Measurements from ENCODE around the gene C6orf47.
A peak's percentile ranks its signal among the peaks of the same experiment; 100 is the strongest.
"Not testable (repeated sequence)": the region's sequence is repeated elsewhere in the genome, so short reads cannot be mapped to it uniquely, and the experiment has no call there.

Gene C6orf47, protein sequence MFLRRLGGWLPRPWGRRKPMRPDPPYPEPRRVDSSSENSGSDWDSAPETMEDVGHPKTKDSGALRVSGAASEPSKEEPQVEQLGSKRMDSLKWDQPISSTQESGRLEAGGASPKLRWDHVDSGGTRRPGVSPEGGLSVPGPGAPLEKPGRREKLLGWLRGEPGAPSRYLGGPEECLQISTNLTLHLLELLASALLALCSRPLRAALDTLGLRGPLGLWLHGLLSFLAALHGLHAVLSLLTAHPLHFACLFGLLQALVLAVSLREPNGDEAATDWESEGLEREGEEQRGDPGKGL

DNA sequence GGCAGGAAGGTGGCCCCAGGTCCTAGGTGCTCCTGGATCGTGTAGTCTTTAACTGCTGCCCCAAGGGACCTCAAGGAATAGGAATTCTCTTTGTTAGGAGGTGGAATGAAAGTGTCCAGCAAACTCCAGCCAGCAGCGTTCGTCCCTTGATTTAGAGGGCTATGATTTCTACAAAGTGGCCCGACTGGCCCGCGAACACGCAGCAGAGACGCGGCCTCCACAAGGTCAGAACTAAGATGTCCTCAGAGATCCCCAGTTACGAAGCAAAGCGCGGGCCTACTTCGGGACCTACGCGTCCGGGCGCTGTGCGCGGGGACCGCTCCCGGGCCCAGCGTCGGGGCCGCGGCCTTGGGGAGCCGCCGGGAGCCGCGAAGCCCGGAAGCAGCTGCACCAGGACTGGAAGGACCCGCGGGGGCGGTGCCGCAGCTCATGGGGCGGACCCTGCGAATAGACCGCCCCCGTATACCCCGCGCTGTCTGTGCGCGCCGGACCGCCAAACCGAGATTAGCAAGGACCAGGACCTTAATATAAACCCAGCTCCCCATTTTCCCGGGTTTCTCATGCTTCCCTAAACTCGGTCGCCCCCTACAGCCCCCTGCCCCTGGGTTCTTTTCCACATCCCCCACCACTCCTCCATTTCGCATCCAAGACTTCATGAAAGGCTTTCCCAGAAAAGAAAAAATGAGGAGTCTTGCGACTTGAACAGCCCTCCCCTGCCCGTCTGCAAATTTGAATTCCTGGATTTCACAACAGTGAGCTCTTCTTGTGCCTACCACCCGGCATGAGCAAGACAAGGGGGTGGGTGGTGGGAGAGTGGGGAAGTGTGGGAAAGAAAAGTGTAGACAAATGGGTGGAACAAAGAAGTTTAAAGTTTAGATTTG lies at the start of gene C6orf47:
Gene C6orf47 (minus strand): TSS at position 398 of the 881 bp plus-strand sequence. CDS start 831 bp downstream, outside the sequence.
- peak within 1 kb of the TSS; percentile 97 for H3K4me3 ChIP-seq
- TF ChIP-seq, protein P1, sequence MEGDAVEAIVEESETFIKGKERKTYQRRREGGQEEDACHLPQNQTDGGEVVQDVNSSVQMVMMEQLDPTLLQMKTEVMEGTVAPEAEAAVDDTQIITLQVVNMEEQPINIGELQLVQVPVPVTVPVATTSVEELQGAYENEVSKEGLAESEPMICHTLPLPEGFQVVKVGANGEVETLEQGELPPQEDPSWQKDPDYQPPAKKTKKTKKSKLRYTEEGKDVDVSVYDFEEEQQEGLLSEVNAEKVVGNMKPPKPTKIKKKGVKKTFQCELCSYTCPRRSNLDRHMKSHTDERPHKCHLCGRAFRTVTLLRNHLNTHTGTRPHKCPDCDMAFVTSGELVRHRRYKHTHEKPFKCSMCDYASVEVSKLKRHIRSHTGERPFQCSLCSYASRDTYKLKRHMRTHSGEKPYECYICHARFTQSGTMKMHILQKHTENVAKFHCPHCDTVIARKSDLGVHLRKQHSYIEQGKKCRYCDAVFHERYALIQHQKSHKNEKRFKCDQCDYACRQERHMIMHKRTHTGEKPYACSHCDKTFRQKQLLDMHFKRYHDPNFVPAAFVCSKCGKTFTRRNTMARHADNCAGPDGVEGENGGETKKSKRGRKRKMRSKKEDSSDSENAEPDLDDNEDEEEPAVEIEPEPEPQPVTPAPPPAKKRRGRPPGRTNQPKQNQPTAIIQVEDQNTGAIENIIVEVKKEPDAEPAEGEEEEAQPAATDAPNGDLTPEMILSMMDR (IDR thresholded peaks at IDR 0.05): no peak
- DNase-seq (ENCODE audit: low spot score): peak; percentile 89
- H3K27ac ChIP-seq: peak within 1 kb of the TSS; percentile 90 to 95

DNA sequence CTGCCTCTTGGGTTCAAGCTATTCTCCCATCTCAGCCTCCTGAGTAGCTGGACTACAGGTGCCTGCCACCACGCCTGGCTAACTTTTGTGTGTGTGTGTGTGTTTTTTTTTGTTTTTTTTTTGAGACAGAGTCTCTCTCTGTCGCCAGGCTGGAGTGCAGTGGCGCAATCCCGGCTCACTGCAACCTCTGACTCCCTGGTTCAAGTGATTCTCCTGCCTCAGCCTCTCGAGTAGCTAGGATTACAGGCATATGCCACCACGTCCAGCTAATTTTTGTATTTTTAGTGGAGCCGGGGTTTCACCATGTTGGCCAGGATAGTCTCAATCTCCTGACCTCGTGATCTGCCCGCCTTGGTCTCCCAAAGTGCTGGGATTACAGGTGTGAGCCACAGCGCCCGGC lies 48.6 kb upstream of the C6orf47 start:
- H3K27ac ChIP-seq; DNase-seq (ENCODE audit: low spot score); H3K4me3 ChIP-seq: not testable (repeated sequence)

DNA sequence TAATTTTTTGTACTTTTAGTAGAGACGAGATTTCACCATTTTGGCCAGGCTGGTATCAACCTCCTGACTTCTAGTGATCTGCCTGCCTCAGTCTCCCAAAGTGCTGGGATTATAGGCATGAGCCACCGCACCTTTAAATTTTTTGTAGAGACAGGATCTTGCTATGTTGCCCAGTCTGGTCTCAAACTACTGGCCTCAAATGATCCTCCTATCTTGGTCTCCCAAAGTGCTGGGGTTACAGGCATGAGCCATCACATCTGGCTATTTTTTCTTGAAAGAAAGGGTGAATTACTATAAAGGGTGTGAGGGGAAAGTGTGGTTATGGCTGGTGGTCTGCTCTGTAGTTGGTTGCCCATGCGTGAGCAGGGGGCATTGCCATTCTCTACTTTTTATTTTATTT lies 47.6 kb upstream of the C6orf47 start:
- TF ChIP-seq, protein P1 (IDR thresholded peaks at IDR 0.05): no peak
- DNase-seq (ENCODE audit: low spot score): no peak
- no peak overlapping the region for H3K27ac ChIP-seq
- H3K4me3 ChIP-seq: no peak overlapping the region

DNA sequence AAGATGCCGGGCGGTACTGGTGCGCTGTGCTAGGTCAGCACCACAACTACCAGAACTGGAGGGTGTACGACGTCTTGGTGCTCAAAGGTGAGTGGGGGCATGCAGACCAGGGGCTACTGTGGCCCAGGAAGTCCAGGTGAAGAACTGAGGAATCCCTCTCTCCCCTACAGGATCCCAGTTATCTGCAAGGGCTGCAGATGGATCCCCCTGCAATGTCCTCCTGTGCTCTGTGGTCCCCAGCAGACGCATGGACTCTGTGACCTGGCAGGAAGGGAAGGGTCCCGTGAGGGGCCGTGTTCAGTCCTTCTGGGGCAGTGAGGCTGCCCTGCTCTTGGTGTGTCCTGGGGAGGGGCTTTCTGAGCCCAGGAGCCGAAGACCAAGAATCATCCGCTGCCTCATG lies 47.1 kb upstream of the C6orf47 start:
- no peak overlapping the region for H3K4me3 ChIP-seq
- H3K27ac ChIP-seq: no peak overlapping the region
- DNase-seq (ENCODE audit: low spot score): no peak
- TF ChIP-seq, protein P1 (IDR thresholded peaks at IDR 0.05): no peak

DNA sequence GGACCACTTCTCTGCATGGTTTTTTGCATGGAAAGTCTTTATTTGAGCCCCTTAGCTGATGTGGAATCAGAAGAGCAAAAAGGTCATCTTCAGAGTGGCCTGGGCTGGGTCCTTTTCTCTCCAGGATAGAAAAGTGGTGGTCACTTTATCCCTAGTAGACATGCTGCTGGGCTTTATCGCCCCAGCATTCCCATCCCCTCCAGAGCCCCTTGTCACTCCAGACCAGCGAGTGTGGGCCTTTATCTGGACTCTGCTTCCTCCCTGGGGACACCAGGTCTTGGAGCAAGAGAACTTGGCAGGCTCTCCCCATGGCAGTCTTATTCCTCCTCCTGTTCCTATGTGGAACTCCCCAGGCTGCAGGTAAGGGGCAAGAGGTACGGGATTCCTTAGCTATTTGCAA lies 46.0 kb upstream of the C6orf47 start, which contains the start of gene LY6G6F:
Gene LY6G6F (plus strand): TSS at position 268 of the 400 bp plus-strand sequence. CDS start 41 bp downstream, at position 309.
- TF ChIP-seq, protein P1 (IDR thresholded peaks at IDR 0.05): no peak
- DNase-seq (ENCODE audit: low spot score): no peak
- Histone ChIP-seq H3K27ac (no peak within 1 kb of the TSS), H3K4me3 (no peak within 1 kb of the TSS)

DNA sequence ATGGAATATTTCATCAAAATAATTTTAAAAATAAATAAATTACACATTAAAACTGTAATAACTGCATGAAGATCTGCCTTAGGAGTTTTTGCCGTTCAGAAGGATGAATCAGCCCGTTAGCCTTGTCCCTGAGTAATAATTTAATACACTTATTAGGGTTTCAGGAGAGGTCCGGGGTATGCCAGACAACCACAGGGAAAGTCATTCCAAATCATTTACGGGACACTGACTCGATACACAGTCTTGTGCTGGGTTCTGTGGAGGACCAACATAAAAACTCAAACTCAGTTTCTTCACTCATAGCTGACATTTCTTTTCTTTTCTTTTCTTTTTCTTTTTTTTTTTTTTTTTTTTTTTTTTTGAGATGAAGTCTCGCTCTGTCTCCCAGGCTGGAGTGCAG lies 45.4 kb upstream of the C6orf47 start:
- TF ChIP-seq, protein P1 (IDR thresholded peaks at IDR 0.05): no peak
- no peak overlapping the region for H3K4me3 ChIP-seq
- no peak for DNase-seq (ENCODE audit: low spot score)

More for the DNA sequence above, 45.4 kb upstream of the C6orf47 start:
- no peak overlapping the region for H3K27ac ChIP-seq

All from coronary artery (tissue), 2 donors.